ENCODE measurements around the gene ADCY7. TPM values are rescaled to one million over a fixed set of nuclear protein-coding genes. Genes with fewer than 3 reads are reported as not detected.

The ADCY7 gene
- total RNA-seq, 1 experiment from 2014 or later = 5.9 TPM

- TF ChIP-seq, protein P1, sequence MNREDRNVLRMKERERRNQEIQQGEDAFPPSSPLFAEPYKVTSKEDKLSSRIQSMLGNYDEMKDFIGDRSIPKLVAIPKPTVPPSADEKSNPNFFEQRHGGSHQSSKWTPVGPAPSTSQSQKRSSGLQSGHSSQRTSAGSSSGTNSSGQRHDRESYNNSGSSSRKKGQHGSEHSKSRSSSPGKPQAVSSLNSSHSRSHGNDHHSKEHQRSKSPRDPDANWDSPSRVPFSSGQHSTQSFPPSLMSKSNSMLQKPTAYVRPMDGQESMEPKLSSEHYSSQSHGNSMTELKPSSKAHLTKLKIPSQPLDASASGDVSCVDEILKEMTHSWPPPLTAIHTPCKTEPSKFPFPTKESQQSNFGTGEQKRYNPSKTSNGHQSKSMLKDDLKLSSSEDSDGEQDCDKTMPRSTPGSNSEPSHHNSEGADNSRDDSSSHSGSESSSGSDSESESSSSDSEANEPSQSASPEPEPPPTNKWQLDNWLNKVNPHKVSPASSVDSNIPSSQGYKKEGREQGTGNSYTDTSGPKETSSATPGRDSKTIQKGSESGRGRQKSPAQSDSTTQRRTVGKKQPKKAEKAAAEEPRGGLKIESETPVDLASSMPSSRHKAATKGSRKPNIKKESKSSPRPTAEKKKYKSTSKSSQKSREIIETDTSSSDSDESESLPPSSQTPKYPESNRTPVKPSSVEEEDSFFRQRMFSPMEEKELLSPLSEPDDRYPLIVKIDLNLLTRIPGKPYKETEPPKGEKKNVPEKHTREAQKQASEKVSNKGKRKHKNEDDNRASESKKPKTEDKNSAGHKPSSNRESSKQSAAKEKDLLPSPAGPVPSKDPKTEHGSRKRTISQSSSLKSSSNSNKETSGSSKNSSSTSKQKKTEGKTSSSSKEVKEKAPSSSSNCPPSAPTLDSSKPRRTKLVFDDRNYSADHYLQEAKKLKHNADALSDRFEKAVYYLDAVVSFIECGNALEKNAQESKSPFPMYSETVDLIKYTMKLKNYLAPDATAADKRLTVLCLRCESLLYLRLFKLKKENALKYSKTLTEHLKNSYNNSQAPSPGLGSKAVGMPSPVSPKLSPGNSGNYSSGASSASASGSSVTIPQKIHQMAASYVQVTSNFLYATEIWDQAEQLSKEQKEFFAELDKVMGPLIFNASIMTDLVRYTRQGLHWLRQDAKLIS (CRISPR knock-in tag; IDR thresholded peaks at IDR 0.05; ENCODE audit: borderline replicate concordance) = no peak
- TF ChIP-seq AR (CRISPR knock-in tag; IDR thresholded peaks at IDR 0.05) = no peak
- TF ChIP-seq, protein P2, sequence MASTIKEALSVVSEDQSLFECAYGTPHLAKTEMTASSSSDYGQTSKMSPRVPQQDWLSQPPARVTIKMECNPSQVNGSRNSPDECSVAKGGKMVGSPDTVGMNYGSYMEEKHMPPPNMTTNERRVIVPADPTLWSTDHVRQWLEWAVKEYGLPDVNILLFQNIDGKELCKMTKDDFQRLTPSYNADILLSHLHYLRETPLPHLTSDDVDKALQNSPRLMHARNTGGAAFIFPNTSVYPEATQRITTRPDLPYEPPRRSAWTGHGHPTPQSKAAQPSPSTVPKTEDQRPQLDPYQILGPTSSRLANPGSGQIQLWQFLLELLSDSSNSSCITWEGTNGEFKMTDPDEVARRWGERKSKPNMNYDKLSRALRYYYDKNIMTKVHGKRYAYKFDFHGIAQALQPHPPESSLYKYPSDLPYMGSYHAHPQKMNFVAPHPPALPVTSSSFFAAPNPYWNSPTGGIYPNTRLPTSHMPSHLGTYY (CRISPR knock-in tag; IDR thresholded peaks at IDR 0.05) = no peak
- TF ChIP-seq HMGA2 (CRISPR knock-in tag; IDR thresholded peaks at IDR 0.05) = no peak
- no peak for TF ChIP-seq ZNF317 (CRISPR knock-in tag; IDR thresholded peaks at IDR 0.05; ENCODE audit: borderline replicate concordance, low read depth)
- no peak for TF ChIP-seq MYBL2 (CRISPR knock-in tag; IDR thresholded peaks at IDR 0.05)
- TF ChIP-seq ZNF671 (CRISPR knock-in tag; IDR thresholded peaks at IDR 0.05) = no peak
- no peak for TF ChIP-seq ZNF138 (CRISPR knock-in tag; conservative IDR thresholded peaks at IDR 0.05)
These were observed 85.6 kb downstream of the ADCY7 start (continued) for GRCh38 chr16:50351952-50352351.

GRCh38 chr16:50354082-50354481 is 87.7 kb downstream of the ADCY7 start:
- H3K4me1 Mint-ChIP-seq = no peaks in the 10 kb centered on the region
- ChIA-PET POLR2A (no interaction called here), CTCF (interaction anchor here (1.0 to 2.5 kb wide), 16 partner anchors 10 to 452 kb away, joined by 3 to 26 read pairs (median 6); partner anchors contain the start of genes BRD7 and CNEP1R1)
- H3K9me3 Mint-ChIP-seq = peaks cover 5% of the 10 kb centered on the region
- DNase-seq (ENCODE audit: low spot score) (no peak), ATAC-seq (no peak)
- TF ChIP-seq RELA (CRISPR knock-in tag; IDR thresholded peaks at IDR 0.05; ENCODE audit: borderline replicate concordance) = no peak
- no peaks in the 10 kb centered on the region for H3K27me3 Mint-ChIP-seq (ENCODE audit: low read depth)
- H3K36me3 Mint-ChIP-seq = peaks cover 58% of the 10 kb centered on the region
- H3K27ac Mint-ChIP-seq = no peak overlapping the region
- no peak overlapping the region for H3K4me3 Mint-ChIP-seq

- POLR2A ChIA-PET = no interaction called here
- TF ChIP-seq, protein P3, sequence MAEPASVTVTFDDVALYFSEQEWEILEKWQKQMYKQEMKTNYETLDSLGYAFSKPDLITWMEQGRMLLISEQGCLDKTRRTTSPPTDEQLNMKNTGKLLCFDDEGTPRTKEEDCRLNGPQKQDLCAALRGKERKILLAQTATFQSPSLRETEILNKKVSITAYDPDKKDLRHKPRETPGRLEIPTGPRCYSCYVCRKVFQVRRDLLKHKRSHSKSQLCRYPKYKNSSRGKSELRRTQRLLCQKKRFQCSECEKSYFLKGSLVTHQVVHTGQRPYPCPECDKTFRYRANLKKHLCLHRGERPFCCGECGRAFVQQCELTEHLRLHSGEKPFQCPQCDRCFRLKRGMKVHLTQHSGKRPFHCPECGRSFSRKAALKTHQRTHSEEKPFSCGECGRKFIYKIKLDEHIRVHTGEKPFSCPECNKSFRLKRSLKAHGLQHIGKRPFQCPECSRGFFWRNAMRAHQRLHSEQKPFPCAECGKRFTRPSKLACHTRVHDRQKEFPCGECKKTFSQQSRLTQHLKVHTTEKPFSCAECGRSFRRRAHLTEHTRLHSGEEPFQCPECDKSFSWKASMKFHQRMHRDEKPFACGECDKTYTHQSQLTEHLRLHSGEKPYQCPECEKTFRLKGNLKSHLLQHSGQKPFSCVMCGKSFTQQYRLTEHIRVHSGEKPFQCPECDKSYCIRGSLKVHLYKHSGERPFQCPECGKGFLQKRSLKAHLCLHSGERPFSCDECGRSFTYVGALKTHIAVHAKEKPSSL (CRISPR knock-in tag; conservative IDR thresholded peaks at IDR 0.05) = no peak
- TF ChIP-seq, protein P4, sequence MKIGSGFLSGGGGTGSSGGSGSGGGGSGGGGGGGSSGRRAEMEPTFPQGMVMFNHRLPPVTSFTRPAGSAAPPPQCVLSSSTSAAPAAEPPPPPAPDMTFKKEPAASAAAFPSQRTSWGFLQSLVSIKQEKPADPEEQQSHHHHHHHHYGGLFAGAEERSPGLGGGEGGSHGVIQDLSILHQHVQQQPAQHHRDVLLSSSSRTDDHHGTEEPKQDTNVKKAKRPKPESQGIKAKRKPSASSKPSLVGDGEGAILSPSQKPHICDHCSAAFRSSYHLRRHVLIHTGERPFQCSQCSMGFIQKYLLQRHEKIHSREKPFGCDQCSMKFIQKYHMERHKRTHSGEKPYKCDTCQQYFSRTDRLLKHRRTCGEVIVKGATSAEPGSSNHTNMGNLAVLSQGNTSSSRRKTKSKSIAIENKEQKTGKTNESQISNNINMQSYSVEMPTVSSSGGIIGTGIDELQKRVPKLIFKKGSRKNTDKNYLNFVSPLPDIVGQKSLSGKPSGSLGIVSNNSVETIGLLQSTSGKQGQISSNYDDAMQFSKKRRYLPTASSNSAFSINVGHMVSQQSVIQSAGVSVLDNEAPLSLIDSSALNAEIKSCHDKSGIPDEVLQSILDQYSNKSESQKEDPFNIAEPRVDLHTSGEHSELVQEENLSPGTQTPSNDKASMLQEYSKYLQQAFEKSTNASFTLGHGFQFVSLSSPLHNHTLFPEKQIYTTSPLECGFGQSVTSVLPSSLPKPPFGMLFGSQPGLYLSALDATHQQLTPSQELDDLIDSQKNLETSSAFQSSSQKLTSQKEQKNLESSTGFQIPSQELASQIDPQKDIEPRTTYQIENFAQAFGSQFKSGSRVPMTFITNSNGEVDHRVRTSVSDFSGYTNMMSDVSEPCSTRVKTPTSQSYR (CRISPR knock-in tag; IDR thresholded peaks at IDR 0.05) = no peak
- TF ChIP-seq ZNF423 (CRISPR knock-in tag; IDR thresholded peaks at IDR 0.05) (no peak), ZNF263 (CRISPR knock-in tag; IDR thresholded peaks at IDR 0.05; ENCODE audit: low read depth) (no peak), IRF2 (CRISPR knock-in tag; IDR thresholded peaks at IDR 0.05; ENCODE audit: borderline replicate concordance, low read depth) (no peak)
These were observed 88.5 kb downstream of the ADCY7 start for GRCh38 chr16:50354629-50355456.

More at GRCh38 chr16:50354629-50355456, 88.5 kb downstream of the ADCY7 start:
- DNase-seq (ENCODE audit: low spot score) (no peak), ATAC-seq (no peak)
- no peaks in the 10 kb centered on the region for H3K27me3 Mint-ChIP-seq (ENCODE audit: low read depth)
- no peak overlapping the region for H3K4me3 Mint-ChIP-seq
- no peaks in the 10 kb centered on the region for H3K9me3 Mint-ChIP-seq
- peak overlapping the region; percentile 25; the same call in 1 of the 2 replicates for H3K27ac Mint-ChIP-seq
- peaks cover 51% of the 10 kb centered on the region for H3K36me3 Mint-ChIP-seq
- CTCF ChIA-PET = interaction anchor here (0.6 to 2.5 kb wide), 43 partner anchors 9 to 1221 kb away, joined by 3 to 26 read pairs (median 4); partner anchors contain the start of genes BRD7 and CNEP1R1
- H3K4me1 Mint-ChIP-seq = peaks cover 3% of the 10 kb centered on the region; the same call in 1 of the 2 replicates

Data from WTC11 (cell line).